Thoracic aorta (tissue), 2 donors: ENCODE results near the gene ZNF273. TPM values are rescaled to one million over a fixed set of nuclear protein-coding genes. Genes with fewer than 3 reads are reported as not detected.

Source experiments
- ATAC-seq: fragments of 150-250 bp; one replicate; pipeline ENCODE4 v1.8.0; 2017; ENCODE audit warnings: low read depth; ENCODE audit not compliant: insufficient number of reproducible peaks, low FRiP score
- DNase-seq: peaks from one replicate; pipeline ENCODE4 v3.0.0-alpha.2; 2020; ENCODE audit warnings: low spot score
- H3K27ac ChIP-seq, 2 donors: fragments of 200-600 bp; sonication (generic); 1 replicate in 1 of 2; 2 replicates in 1 of 2; pipeline ENCODE4 v1.5.1; 2016; ENCODE audit warnings: mild to moderate bottlenecking in 2 of 2, moderate library complexity in 2 of 2
- H3K27me3 ChIP-seq: fragments of 200-600 bp; sonication (generic); replicated peaks from 2 replicates; pipeline ENCODE4 v1.6.0; 2016; ENCODE audit warnings: mild to moderate bottlenecking; ENCODE audit not compliant: insufficient read depth
- H3K36me3 ChIP-seq: fragments of 200-600 bp; sonication (generic); one replicate; pipeline ENCODE4 v1.5.1; 2016
- H3K4me1 ChIP-seq, 2 donors: fragments of 200-600 bp; sonication (generic); 1 replicate in 1 of 2; 2 replicates in 1 of 2; pipeline versions ENCODE4 v1.5.1 to v1.6.0; 2016; ENCODE audit warnings: low read depth in 2 of 2, mild to moderate bottlenecking in 1 of 2; ENCODE audit not compliant: control insufficient read depth in 1 of 2
- H3K4me3 ChIP-seq: fragments of 200-600 bp; sonication (generic); 2 replicates; pipeline ENCODE4 v1.5.1; 2016; ENCODE audit warnings: mild to moderate bottlenecking
- H3K9me3 ChIP-seq: fragments of 200-600 bp; sonication (generic); 2 replicates; pipeline ENCODE4 v1.5.1; 2016
- CTCF ChIP-seq: fragments of 200-600 bp; sonication (generic); IDR thresholded peaks from one replicate; pipeline ENCODE4 v1.5.1; 2019; ENCODE audit warnings: antibody characterized with exemption
- total RNA-seq, 2 donors: library from RNA; depleted of rRNA; stranded (reverse); fragments of >200 nt; gene quantifications; one replicate each; pipeline versions ENCODE4 v1.1.0 to v1.2.3, GENCODE V29; 2016

ZNF273 gene
- total RNA-seq, 2 donors from 2014 or later, result 6.6 to 9.2 TPM

GRCh38 chr7:64877714-64878610 lies 25.1 kb upstream of the ZNF273 start:
- peak overlapping the region; percentile 66 for H3K4me3 ChIP-seq
- H3K27me3 ChIP-seq, result no peaks in the 10 kb centered on the region
- ATAC-seq (no peak), DNase-seq (no peak)
- H3K36me3 ChIP-seq, result no peaks in the 10 kb centered on the region
- no peak overlapping the region for H3K27ac ChIP-seq
- H3K9me3 ChIP-seq, result no peaks in the 10 kb centered on the region
- peaks cover 0 to 13% of the 10 kb centered on the region in 2 donors for H3K4me1 ChIP-seq
- no peak for TF ChIP-seq CTCF

GRCh38 chr7:64878684-64879083 lies 24.4 kb upstream of the ZNF273 start:
- DNase-seq, result no peak

GRCh38 chr7:64879086-64879730 lies 23.9 kb upstream of the ZNF273 start:
- H3K4me1 ChIP-seq, result peaks cover 0 to 13% of the 10 kb centered on the region in 2 donors
- H3K36me3 ChIP-seq, result no peaks in the 10 kb centered on the region
- no peak overlapping the region for H3K4me3 ChIP-seq
- TF ChIP-seq CTCF, result no peak
- no peaks in the 10 kb centered on the region for H3K27me3 ChIP-seq
- ATAC-seq (no peak), DNase-seq (no peak)
- no peaks in the 10 kb centered on the region for H3K9me3 ChIP-seq
- H3K27ac ChIP-seq, result no peak overlapping the region

More at GRCh38 chr7:64878684-64879083, 24.4 kb upstream of the ZNF273 start:
- H3K27ac ChIP-seq, result no peak overlapping the region
- no peak for TF ChIP-seq CTCF
- H3K4me3 ChIP-seq, result no peak overlapping the region
- ATAC-seq, result no peak
- no peaks in the 10 kb centered on the region for H3K36me3 ChIP-seq
- no peaks in the 10 kb centered on the region for H3K9me3 ChIP-seq
- no peaks in the 10 kb centered on the region for H3K27me3 ChIP-seq
- peaks cover 0 to 13% of the 10 kb centered on the region in 2 donors for H3K4me1 ChIP-seq

GRCh38 chr7:64879800-64880199 lies 23.3 kb upstream of the ZNF273 start:
- TF ChIP-seq CTCF, result no peak

More at GRCh38 chr7:64879800-64880199, 23.3 kb upstream of the ZNF273 start:
- no peak overlapping the region for H3K27ac ChIP-seq
- no peak for ATAC-seq
- no peaks in the 10 kb centered on the region for H3K36me3 ChIP-seq
- H3K4me3 ChIP-seq, result no peak overlapping the region
- H3K4me1 ChIP-seq, result peaks cover 0 to 13% of the 10 kb centered on the region in 2 donors
- no peaks in the 10 kb centered on the region for H3K9me3 ChIP-seq
- H3K27me3 ChIP-seq, result no peaks in the 10 kb centered on the region
- no peak for DNase-seq
